NAMALWA (cell line): ENCODE data around the gene GFOD1.
A peak's percentile ranks its signal among the peaks of the same experiment; 100 is the strongest.
"Not testable (repeated sequence)": the region's sequence is repeated elsewhere in the genome, so short reads cannot be mapped to it uniquely, and the experiment has no call there.

Source experiments
- DNase-seq: peaks from one replicate; pipeline ENCODE4 v3.0.0-alpha.2; 2015; ENCODE audit warnings: low spot score

GFOD1 gene

GRCh38 chr6:13354331-13355042 lies 132.9 kb downstream of the GFOD1 start:
- no peak for DNase-seq

GRCh38 chr6:13352165-13352564 lies 135.2 kb downstream of the GFOD1 start:
- no peak for DNase-seq

GRCh38 chr6:13351271-13351670 lies 136.1 kb downstream of the GFOD1 start:
- no peak for DNase-seq

- DNase-seq = no peak
Measured at GRCh38 chr6:13349811-13350506, 137.4 kb downstream of the GFOD1 start.

GRCh38 chr6:13348334-13349113 lies 138.9 kb downstream of the GFOD1 start:
- no peak for DNase-seq

GRCh38 chr6:13346245-13346644 lies 141.2 kb downstream of the GFOD1 start:
- no peak for DNase-seq

- DNase-seq = no peak
Measured at GRCh38 chr6:13342414-13343019, 144.9 kb downstream of the GFOD1 start.

- DNase-seq = no peak
Measured at GRCh38 chr6:13339863-13340630, 147.4 kb downstream of the GFOD1 start.

- no peak for DNase-seq
Measured at GRCh38 chr6:13338038-13338437, 149.4 kb downstream of the GFOD1 start.

GRCh38 chr6:13336553-13336952 lies 150.8 kb downstream of the GFOD1 start:
- DNase-seq = peak; percentile 82

GRCh38 chr6:13334953-13335352 lies 152.4 kb downstream of the GFOD1 start:
- DNase-seq = no peak

GRCh38 chr6:13332349-13332706 lies 155.1 kb downstream of the GFOD1 start:
- DNase-seq = no peak

- peak; percentile 69 for DNase-seq
Measured at GRCh38 chr6:13331516-13332348, 155.7 kb downstream of the GFOD1 start.

GRCh38 chr6:13328875-13329183 lies 158.6 kb downstream of the GFOD1 start:
- DNase-seq = no peak

- DNase-seq = peak; percentile 93
Measured at GRCh38 chr6:13328076-13328874, 159.1 kb downstream of the GFOD1 start, which contains the start of gene TBC1D7. TSS of gene TBC1D7 (minus strand) at chr6:13328537. CDS start at chr6:13326898, 1,639 bp downstream.

- DNase-seq = no peak
Measured at GRCh38 chr6:13327691-13328075, 159.7 kb downstream of the GFOD1 start.

GRCh38 chr6:13326031-13326586 lies 161.3 kb downstream of the GFOD1 start:
- DNase-seq = not testable (repeated sequence)

GRCh38 chr6:13319891-13320564 lies 167.4 kb downstream of the GFOD1 start:
- no peak for DNase-seq

GRCh38 chr6:13318821-13319220 lies 168.6 kb downstream of the GFOD1 start:
- DNase-seq = no peak
